ENCODE data around the gene EEF1AKMT3.

Gene EEF1AKMT3

DNA sequence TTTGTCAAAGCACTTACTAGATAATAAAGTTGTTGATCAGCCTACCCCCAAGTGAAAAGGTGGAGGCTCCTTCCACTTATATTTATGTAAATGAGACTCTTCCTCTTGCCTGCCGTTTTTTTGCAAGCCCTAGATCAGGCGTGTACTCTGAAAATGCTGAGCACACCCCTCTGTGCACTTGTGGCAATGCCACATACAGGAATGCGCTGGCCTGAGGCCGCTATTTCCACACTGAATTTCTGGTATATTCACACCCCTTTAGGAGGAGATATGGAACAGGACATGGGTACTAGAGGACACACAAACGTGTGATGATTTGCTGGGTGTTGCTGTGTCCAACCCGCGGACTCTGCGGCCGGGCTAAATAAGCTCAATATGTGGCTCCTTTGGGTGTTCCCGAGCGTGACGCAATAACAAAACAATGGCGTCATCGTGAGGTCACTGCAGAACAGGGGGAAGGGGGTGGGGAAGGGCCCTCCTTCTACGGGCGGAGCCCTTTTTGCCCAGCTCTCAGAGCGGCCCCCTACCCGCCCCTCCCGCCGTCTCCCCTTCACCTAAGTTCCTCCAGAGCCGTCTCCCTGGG, 28.1 kb upstream of the EEF1AKMT3 start:
- ChIA-PET POLR2A (interaction anchor here (0.8 to 3.0 kb wide), 18 partner anchors 10 to 285 kb away, joined by 3 to 42 read pairs (median 5); partner anchors contain the start of genes CYP27B1, DCTN2, DDIT3 and EEF1AKMT3), CTCF (interaction anchor here (1.0 to 1.1 kb wide), 2 partner anchors 13 to 161 kb away, joined by 4 to 5 read pairs; no protein-coding TSS in a partner anchor)
- peak; percentile 74 for DNase-seq (ENCODE audit: extremely low spot score)
- TF ChIP-seq CTBP1 (IDR thresholded peaks at IDR 0.05; ENCODE audit: borderline replicate concordance) (peak; percentile 10; the same call in 1 of the 2 replicates), FOXA1 (IDR thresholded peaks at IDR 0.05) (no peak), TARDBP (IDR thresholded peaks at IDR 0.05) (peak; percentile 84), ZNF384 (IDR thresholded peaks at IDR 0.05) (no peak)

GRCh38 chr12:57744777-57745484, 27.5 kb upstream of the EEF1AKMT3 start, which contains the start of gene TSPAN31:
Gene TSPAN31 (plus strand): TSS chr12:57745039. CDS start chr12:57745155, 116 bp downstream.
- DNase-seq (ENCODE audit: extremely low spot score) = peak; percentile 92
- POLR2A ChIA-PET = interaction anchor here (0.6 to 3.0 kb wide), 19 partner anchors 9 to 286 kb away, joined by 3 to 42 read pairs (median 5); partner anchors contain the start of genes ARHGEF25, CYP27B1, DCTN2 and DDIT3
- CTCF ChIA-PET = interaction anchor here (0.6 to 1.1 kb wide), 3 partner anchors 12 to 161 kb away, joined by 4 to 5 read pairs (median 5); no protein-coding TSS in a partner anchor
- TF ChIP-seq BHLHE40 (IDR thresholded peaks at IDR 0.05; ENCODE audit: borderline replicate concordance) (no peak), HDGF (IDR thresholded peaks at IDR 0.05; ENCODE audit: borderline replicate concordance) (no peak), SUZ12 (IDR thresholded peaks at IDR 0.05) (no peak), ELF4 (IDR thresholded peaks at IDR 0.05) (0 out of 2 replicates have a peak, but pooled peaks have one; percentile 17)
- TF ChIP-seq, protein P1, sequence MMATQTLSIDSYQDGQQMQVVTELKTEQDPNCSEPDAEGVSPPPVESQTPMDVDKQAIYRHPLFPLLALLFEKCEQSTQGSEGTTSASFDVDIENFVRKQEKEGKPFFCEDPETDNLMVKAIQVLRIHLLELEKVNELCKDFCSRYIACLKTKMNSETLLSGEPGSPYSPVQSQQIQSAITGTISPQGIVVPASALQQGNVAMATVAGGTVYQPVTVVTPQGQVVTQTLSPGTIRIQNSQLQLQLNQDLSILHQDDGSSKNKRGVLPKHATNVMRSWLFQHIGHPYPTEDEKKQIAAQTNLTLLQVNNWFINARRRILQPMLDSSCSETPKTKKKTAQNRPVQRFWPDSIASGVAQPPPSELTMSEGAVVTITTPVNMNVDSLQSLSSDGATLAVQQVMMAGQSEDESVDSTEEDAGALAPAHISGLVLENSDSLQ (IDR thresholded peaks at IDR 0.05) = peak; percentile 99

GRCh38 chr12:57745485-57745881, 26.9 kb upstream of the EEF1AKMT3 start:
- no peak for DNase-seq (ENCODE audit: extremely low spot score)
- TF ChIP-seq L3MBTL2 (conservative IDR thresholded peaks at IDR 0.05) (no peak), BHLHE40 (IDR thresholded peaks at IDR 0.05; ENCODE audit: borderline replicate concordance) (no peak), ARNT (IDR thresholded peaks at IDR 0.05) (no peak), FOXM1 (IDR thresholded peaks at IDR 0.05; ENCODE audit: borderline replicate concordance) (no peak), LEF1 (IDR thresholded peaks at IDR 0.05; ENCODE audit: borderline replicate concordance) (no peak), FOXA1 (IDR thresholded peaks at IDR 0.05) (no peak), SUZ12 (IDR thresholded peaks at IDR 0.05) (no peak), SP1 (IDR thresholded peaks at IDR 0.05) (no peak), TARDBP (IDR thresholded peaks at IDR 0.05) (no peak), CTBP1 (IDR thresholded peaks at IDR 0.05; ENCODE audit: borderline replicate concordance) (no peak), FOXK2 (IDR thresholded peaks at IDR 0.05) (no peak)
- TF ChIP-seq, protein P1 (IDR thresholded peaks at IDR 0.05) = no peak
- POLR2A ChIA-PET = interaction anchor here (0.6 to 3.0 kb wide), 13 partner anchors 10 to 225 kb away, joined by 3 to 42 read pairs (median 4); partner anchors contain the start of genes ARHGEF25, CYP27B1, DDIT3 and MARCHF9
- CTCF ChIA-PET = interaction anchor here (0.6 kb wide), 1 partner anchor 91 kb away, joined by 5 read pairs; no protein-coding TSS in a partner anchor

- POLR2A ChIA-PET = interaction anchor here (1.3 to 3.0 kb wide), 4 partner anchors 11 to 99 kb away, joined by 3 to 42 read pairs (median 13); no protein-coding TSS in a partner anchor
- CTCF ChIA-PET = no interaction called here
- no peak for TF ChIP-seq TARDBP (IDR thresholded peaks at IDR 0.05)
- TF ChIP-seq, protein P1 (IDR thresholded peaks at IDR 0.05) = no peak
- no peak for DNase-seq (ENCODE audit: extremely low spot score)
These were observed 26.4 kb upstream of the EEF1AKMT3 start for GRCh38 chr12:57746025-57746424.

DNA sequence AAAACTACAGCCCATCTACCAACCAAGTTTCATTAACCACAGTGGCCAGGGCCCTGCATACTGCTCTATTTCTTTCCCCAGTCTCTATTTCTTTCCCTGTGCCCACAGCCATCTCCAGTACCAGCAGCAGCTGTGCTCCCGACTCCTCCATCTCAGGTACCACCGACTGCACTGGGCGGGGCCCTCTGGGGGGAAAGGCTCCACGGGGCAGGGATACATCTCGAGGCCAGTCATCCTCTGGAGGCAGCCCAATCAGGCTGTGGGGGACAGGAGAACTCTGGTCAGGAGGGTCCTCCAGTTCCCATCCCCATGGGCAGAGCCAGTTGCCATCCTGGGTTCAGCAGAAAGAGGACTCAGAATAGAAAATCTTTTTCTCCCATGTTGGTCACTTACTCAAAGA, 23.4 kb upstream of the EEF1AKMT3 start:
- TF ChIP-seq HDGF (IDR thresholded peaks at IDR 0.05; ENCODE audit: borderline replicate concordance) = no peak
- no peak for TF ChIP-seq ELF4 (IDR thresholded peaks at IDR 0.05)
- TF ChIP-seq BHLHE40 (IDR thresholded peaks at IDR 0.05; ENCODE audit: borderline replicate concordance) = no peak
- no peak for TF ChIP-seq FOXA1 (IDR thresholded peaks at IDR 0.05)
- no peak for TF ChIP-seq TARDBP (IDR thresholded peaks at IDR 0.05)
- TF ChIP-seq ARNT (IDR thresholded peaks at IDR 0.05) = no peak
- TF ChIP-seq ZNF384 (IDR thresholded peaks at IDR 0.05) = no peak
- TF ChIP-seq SUZ12 (IDR thresholded peaks at IDR 0.05) = no peak
- TF ChIP-seq FOXM1 (IDR thresholded peaks at IDR 0.05; ENCODE audit: borderline replicate concordance) = no peak
- no peak for TF ChIP-seq FOXK2 (IDR thresholded peaks at IDR 0.05)
- no peak for TF ChIP-seq NFRKB (IDR thresholded peaks at IDR 0.05)
- TF ChIP-seq, protein P1 (IDR thresholded peaks at IDR 0.05) = no peak
- TF ChIP-seq LEF1 (IDR thresholded peaks at IDR 0.05; ENCODE audit: borderline replicate concordance) = no peak
- no peak for TF ChIP-seq L3MBTL2 (conservative IDR thresholded peaks at IDR 0.05)
- TF ChIP-seq SP1 (IDR thresholded peaks at IDR 0.05) = no peak
- TF ChIP-seq CTBP1 (IDR thresholded peaks at IDR 0.05; ENCODE audit: borderline replicate concordance) = no peak
- ChIA-PET CTCF (no interaction called here), POLR2A (interaction anchor here (0.8 to 1.4 kb wide), 3 partner anchors 8 to 12 kb away, joined by 3 to 4 read pairs (median 3); no protein-coding TSS in a partner anchor)
- no peak for DNase-seq (ENCODE audit: extremely low spot score)
